NCI-H128 (cell line): ENCODE measurements around the gene VLDLR.
A peak's percentile ranks its signal among the peaks of the same experiment; 100 is the strongest.

Experiments
- DNase-seq: peaks from one replicate; lab custom pipeline; 2025; ENCODE audit not compliant: unreplicated experiment; lab: John Stamatoyannopoulos, UW

VLDLR gene

GRCh38 chr9:2620919-2621721, 467 bp upstream of the VLDLR start:
- DNase-seq, result peak; percentile 66

GRCh38 chr9:2622461-2623287, 1.1 kb downstream of the VLDLR start:
- no peak for DNase-seq

- DNase-seq, result no peak
These were observed 1.9 kb downstream of the VLDLR start for GRCh38 chr9:2623288-2624050.

GRCh38 chr9:2624051-2624682, 2.6 kb downstream of the VLDLR start:
- no peak for DNase-seq

- DNase-seq, result no peak
These were observed 3.8 kb downstream of the VLDLR start for GRCh38 chr9:2625427-2625826.

- no peak for DNase-seq
These were observed 7.3 kb downstream of the VLDLR start for GRCh38 chr9:2628919-2629318.

- no peak for DNase-seq
These were observed 8.6 kb downstream of the VLDLR start for GRCh38 chr9:2630158-2630557.

- no peak for DNase-seq
These were observed 9.7 kb downstream of the VLDLR start for GRCh38 chr9:2631263-2631662.

- no peak for DNase-seq
These were observed 12.6 kb downstream of the VLDLR start for GRCh38 chr9:2634153-2634552.

GRCh38 chr9:2634818-2635217, 13.2 kb downstream of the VLDLR start:
- DNase-seq, result no peak

- no peak for DNase-seq
These were observed 14.3 kb downstream of the VLDLR start for GRCh38 chr9:2635922-2636321.

- no peak for DNase-seq
These were observed 15.8 kb downstream of the VLDLR start for GRCh38 chr9:2637390-2637789.

- no peak for DNase-seq
These were observed 17.5 kb downstream of the VLDLR start for GRCh38 chr9:2638871-2639673.

GRCh38 chr9:2639786-2640185, 18.2 kb downstream of the VLDLR start:
- DNase-seq, result no peak

GRCh38 chr9:2640570-2640969, 19.0 kb downstream of the VLDLR start:
- DNase-seq, result no peak

- no peak for DNase-seq
These were observed 19.4 kb downstream of the VLDLR start for GRCh38 chr9:2641033-2641432.

GRCh38 chr9:2642068-2642467, 20.5 kb downstream of the VLDLR start:
- DNase-seq, result no peak

GRCh38 chr9:2645569-2645968, 24.0 kb downstream of the VLDLR start:
- no peak for DNase-seq

- no peak for DNase-seq
These were observed 33.9 kb downstream of the VLDLR start for GRCh38 chr9:2655411-2655901.

- DNase-seq, result no peak
These were observed 35.8 kb downstream of the VLDLR start for GRCh38 chr9:2657427-2657826.
